GM08714 (cell line): ENCODE data around the gene UPK1B.
"Not testable (repeated sequence)": the region's sequence is repeated elsewhere in the genome, so short reads cannot be mapped to it uniquely, and the experiment has no call there.

Experiments used
- H3K4me3 ChIP-seq: fragments of 200-500 bp; sonication (Bioruptor generic); 2 replicates; pipeline ENCODE4 v1.5.1; 2014; ENCODE audit warnings: mild to moderate bottlenecking, low read length, inconsistent platforms
- ZNF274 ChIP-seq: IDR thresholded peaks from 2 replicates; pipeline ENCODE4 v1.6.1; 2012; ENCODE audit warnings: mild to moderate bottlenecking, low read depth, low read length

The UPK1B gene

GRCh38 chr3:119173325-119173724, at the start of gene UPK1B:
UPK1B (plus strand) TSS chr3:119173598; CDS start chr3:119186742, 13,144 bp downstream.
- no peak for TF ChIP-seq ZNF274
- no peak within 1 kb of the TSS for H3K4me3 ChIP-seq

GRCh38 chr3:119125342-119125741, 48.1 kb upstream of the UPK1B start:
- TF ChIP-seq ZNF274 = no peak
- no peak overlapping the region for H3K4me3 ChIP-seq

- TF ChIP-seq ZNF274 = no peak
Measured at GRCh38 chr3:119125742-119126504, 47.5 kb upstream of the UPK1B start.

GRCh38 chr3:119130291-119130690, 43.1 kb upstream of the UPK1B start:
- H3K4me3 ChIP-seq = not testable (repeated sequence)

More at GRCh38 chr3:119125742-119126504, 47.5 kb upstream of the UPK1B start:
- no peak overlapping the region for H3K4me3 ChIP-seq

GRCh38 chr3:119132291-119132690, 41.1 kb upstream of the UPK1B start:
- H3K4me3 ChIP-seq = not testable (repeated sequence)

- not testable (repeated sequence) for H3K4me3 ChIP-seq
Measured at GRCh38 chr3:119139360-119139759, 34.0 kb upstream of the UPK1B start.

- no peak for TF ChIP-seq ZNF274
- H3K4me3 ChIP-seq = no peak overlapping the region
Measured at GRCh38 chr3:119140466-119140865, 32.9 kb upstream of the UPK1B start.

- no peak for TF ChIP-seq ZNF274
- H3K4me3 ChIP-seq = no peak overlapping the region
Measured at GRCh38 chr3:119145128-119145499, 28.3 kb upstream of the UPK1B start.

- TF ChIP-seq ZNF274 = no peak
- no peak within 1 kb of the TSS for H3K4me3 ChIP-seq
Measured at GRCh38 chr3:119145500-119146167, 27.8 kb upstream of the UPK1B start, which contains the start of gene TEX55. TEX55 (plus strand) TSS chr3:119146165; CDS start chr3:119146190, 25 bp downstream.

GRCh38 chr3:119146578-119147375, 26.6 kb upstream of the UPK1B start:
- H3K4me3 ChIP-seq = no peak overlapping the region
- TF ChIP-seq ZNF274 = no peak

- TF ChIP-seq ZNF274 = no peak
- no peak overlapping the region for H3K4me3 ChIP-seq
Measured at GRCh38 chr3:119147494-119147893, 25.9 kb upstream of the UPK1B start.

GRCh38 chr3:119148493-119149180, 24.8 kb upstream of the UPK1B start:
- no peak for TF ChIP-seq ZNF274
- H3K4me3 ChIP-seq = no peak overlapping the region

GRCh38 chr3:119149484-119149883, 23.9 kb upstream of the UPK1B start:
- TF ChIP-seq ZNF274 = no peak
- no peak overlapping the region for H3K4me3 ChIP-seq

GRCh38 chr3:119156868-119157267, 16.5 kb upstream of the UPK1B start:
- no peak for TF ChIP-seq ZNF274

More at GRCh38 chr3:119156868-119157267, 16.5 kb upstream of the UPK1B start:
- H3K4me3 ChIP-seq = no peak overlapping the region
